ENCODE measurements around the gene TMUB2. TPM values are rescaled to one million over a fixed set of nuclear protein-coding genes. Genes with fewer than 3 reads are reported as not detected.
"Not testable (repeated sequence)": the region's sequence is repeated elsewhere in the genome, so short reads cannot be mapped to it uniquely, and the experiment has no call there.

The TMUB2 gene
- total and polyA plus RNA-seq, 3 donors from 2014 or later = 60.0 to 76.7 (median 63.1) TPM

DNA sequence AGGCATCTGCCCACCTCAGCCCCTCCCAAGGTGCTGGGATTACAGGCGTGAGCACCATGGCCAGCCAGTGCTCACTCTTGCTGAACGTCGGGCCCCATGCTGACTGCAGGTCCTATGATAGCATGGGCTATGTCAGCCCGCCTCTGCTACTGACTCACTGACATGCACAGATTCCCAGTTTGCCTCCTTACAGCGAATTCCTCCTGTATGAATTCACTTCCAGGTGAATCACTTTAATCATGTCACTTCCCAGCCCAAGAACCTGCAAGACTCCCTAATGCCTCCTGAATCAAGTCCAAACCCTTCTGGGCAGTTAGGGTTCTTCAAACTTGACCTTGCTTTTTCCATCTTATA is 48.8 kb downstream of the TMUB2 start:
- Histone ChIP-seq H3K36me3 (ENCODE audit: low read depth, missing control alignments) (no peaks in the 10 kb centered on the region), H3K27me3 (no peaks in the 10 kb centered on the region), H3K27ac (no peak overlapping the region), H3K4me3 (no peak overlapping the region), H3K9me3 (no peaks in the 10 kb centered on the region), H3K4me1 (peaks cover 9% of the 10 kb centered on the region)
- DNase-seq = no peak
- intact Hi-C loops (cut with DNase I; ENCODE audit: low total_unique reads) = no loop called here
- TF ChIP-seq POLR2A (IDR thresholded peaks at IDR 0.05) = no peak
- TF ChIP-seq, protein P1, sequence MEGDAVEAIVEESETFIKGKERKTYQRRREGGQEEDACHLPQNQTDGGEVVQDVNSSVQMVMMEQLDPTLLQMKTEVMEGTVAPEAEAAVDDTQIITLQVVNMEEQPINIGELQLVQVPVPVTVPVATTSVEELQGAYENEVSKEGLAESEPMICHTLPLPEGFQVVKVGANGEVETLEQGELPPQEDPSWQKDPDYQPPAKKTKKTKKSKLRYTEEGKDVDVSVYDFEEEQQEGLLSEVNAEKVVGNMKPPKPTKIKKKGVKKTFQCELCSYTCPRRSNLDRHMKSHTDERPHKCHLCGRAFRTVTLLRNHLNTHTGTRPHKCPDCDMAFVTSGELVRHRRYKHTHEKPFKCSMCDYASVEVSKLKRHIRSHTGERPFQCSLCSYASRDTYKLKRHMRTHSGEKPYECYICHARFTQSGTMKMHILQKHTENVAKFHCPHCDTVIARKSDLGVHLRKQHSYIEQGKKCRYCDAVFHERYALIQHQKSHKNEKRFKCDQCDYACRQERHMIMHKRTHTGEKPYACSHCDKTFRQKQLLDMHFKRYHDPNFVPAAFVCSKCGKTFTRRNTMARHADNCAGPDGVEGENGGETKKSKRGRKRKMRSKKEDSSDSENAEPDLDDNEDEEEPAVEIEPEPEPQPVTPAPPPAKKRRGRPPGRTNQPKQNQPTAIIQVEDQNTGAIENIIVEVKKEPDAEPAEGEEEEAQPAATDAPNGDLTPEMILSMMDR (IDR thresholded peaks at IDR 0.05) = no peak
- 77 to 88% methylated on average over 5 of the region's 5 CpGs for WGBS, 2 donors

DNA sequence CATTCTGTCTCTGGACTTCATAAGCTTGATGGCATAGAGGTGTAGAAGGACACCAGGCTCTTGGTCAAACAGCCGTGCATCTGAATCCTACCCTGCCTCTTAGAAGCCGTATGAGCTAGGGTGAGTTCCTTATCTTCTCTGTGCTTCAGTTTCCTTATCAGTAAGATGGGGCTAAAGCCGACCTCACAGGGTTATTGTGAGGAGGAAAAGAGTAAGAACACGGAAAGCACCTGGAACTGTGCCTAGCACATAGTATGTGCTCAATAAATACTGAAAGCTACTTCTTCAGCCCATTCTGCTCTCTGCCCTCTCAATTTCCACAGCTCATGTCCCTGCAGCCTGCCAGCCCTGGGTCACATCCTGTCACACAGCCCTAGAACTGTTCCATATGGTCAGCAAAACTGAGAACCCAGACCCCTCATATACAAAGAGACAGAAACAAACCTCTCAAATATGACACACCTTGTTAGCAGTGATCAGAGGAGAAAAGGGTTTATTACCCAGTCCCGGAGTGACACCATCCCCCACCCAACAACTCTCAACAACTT is 49.7 kb downstream of the TMUB2 start:
- intact Hi-C loops (cut with DNase I; ENCODE audit: low total_unique reads) = no loop called here
- no peaks in the 10 kb centered on the region for H3K9me3 ChIP-seq
- no peak overlapping the region for H3K27ac ChIP-seq
- WGBS, 2 donors = 67 to 82% methylated on average over 5 of the region's 5 CpGs
- peaks cover 9% of the 10 kb centered on the region for H3K4me1 ChIP-seq
- no peaks in the 10 kb centered on the region for H3K27me3 ChIP-seq
- DNase-seq = no peak
- H3K4me3 ChIP-seq = no peak overlapping the region
- TF ChIP-seq, protein P1 (IDR thresholded peaks at IDR 0.05) = no peak
- TF ChIP-seq POLR2A (IDR thresholded peaks at IDR 0.05) = no peak
- no peaks in the 10 kb centered on the region for H3K36me3 ChIP-seq (ENCODE audit: low read depth, missing control alignments)

DNA sequence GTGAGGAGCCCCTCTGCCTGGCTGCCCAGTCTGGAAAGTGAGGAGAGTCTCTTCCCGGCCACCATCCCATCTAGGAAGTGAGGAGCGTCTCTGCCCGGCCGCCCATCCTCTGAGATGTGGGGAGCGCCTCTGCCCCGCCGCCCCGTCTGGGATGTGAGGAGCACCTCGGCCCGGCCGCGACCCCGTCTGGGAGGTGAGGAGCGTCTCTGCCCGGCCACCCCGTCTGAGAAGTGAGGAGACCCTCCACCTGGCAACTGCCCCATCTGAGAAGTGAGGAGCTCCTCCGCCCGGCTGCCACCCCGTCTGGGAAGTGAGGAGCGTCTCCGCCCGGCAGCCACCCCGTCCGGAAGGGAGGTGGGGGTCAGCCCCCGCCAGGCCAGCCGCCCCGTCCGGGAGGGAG is 51.1 kb downstream of the TMUB2 start:
- H3K4me3 ChIP-seq; H3K4me1 ChIP-seq; H3K27ac ChIP-seq; intact Hi-C loops (cut with DNase I; ENCODE audit: low total_unique reads); H3K9me3 ChIP-seq; H3K27me3 ChIP-seq; H3K36me3 ChIP-seq (ENCODE audit: low read depth, missing control alignments); DNase-seq: not testable (repeated sequence)
- 53 to 80% methylated on average over 1 to 12 of the region's 28 CpGs for WGBS, 2 donors

DNA sequence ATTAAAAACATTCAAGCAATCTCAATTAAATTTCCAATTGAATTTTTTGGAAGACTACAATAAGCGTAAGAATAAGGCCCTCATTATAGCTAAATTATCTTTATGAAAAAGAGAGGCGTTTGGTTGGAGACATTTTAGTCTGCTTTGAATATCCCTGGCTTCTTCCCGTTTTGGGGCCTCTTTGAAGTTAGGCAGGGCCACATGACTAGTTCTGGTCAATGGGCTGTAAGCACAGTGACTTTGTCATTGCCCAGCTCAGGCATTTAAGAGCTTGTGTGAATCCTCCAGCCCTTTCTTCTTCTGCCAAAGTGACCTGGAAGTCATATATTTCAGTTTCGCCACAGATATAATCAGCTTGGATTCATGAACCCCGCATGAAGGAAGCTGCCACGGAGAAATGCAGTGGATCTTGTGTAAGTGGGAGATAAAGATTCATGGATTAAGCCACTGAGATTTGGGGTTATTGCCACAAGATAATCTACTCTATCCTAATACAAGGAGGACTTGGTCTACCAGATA is 54.4 kb downstream of the TMUB2 start:
- Histone ChIP-seq H3K9me3 (no peaks in the 10 kb centered on the region), H3K27ac (no peak overlapping the region), H3K4me1 (peaks cover 12% of the 10 kb centered on the region), H3K27me3 (no peaks in the 10 kb centered on the region), H3K4me3 (no peak overlapping the region), H3K36me3 (ENCODE audit: low read depth, missing control alignments) (no peaks in the 10 kb centered on the region)
- WGBS, 2 donors = 72 to 77% methylated on average over 6 of the region's 6 CpGs
- DNase-seq = no peak
- intact Hi-C loops (cut with DNase I; ENCODE audit: low total_unique reads) = no loop called here
- TF ChIP-seq, protein P1 (IDR thresholded peaks at IDR 0.05) = no peak
- no peak for TF ChIP-seq POLR2A (IDR thresholded peaks at IDR 0.05)

Small RNA genes lying within 50 kb of the gene (microRNA-seq; reads per million reads assigned to microRNA genes)
- gene MIR6782 (ENCODE audit: borderline number of aligned reads in 2 of 2, borderline replicate concordance in 1 of 2) = 0 reads per million in 2 donors

Small RNA genes lying within 50 kb of the gene (small RNA-seq; reads per million reads assigned to genes)
- gene MIR6782 = 0 reads per million in 2 donors

Other genes starting within 250 kb of the TMUB2 start
- not detected for gene PPY, start 244.5 kb upstream of the TMUB2 start, total RNA-seq
- 0.99 TPM for gene PPY, start 244.5 kb upstream of the TMUB2 start, polyA plus RNA-seq (ENCODE audit: insufficient read depth, low read depth, low replicate concordance)
- gene PYY, start 233.0 kb upstream of the TMUB2 start, total RNA-seq = under 1 TPM in 1 of 2 donors, not detected in 1; 0.37 TPM
- 1.5 TPM for gene PYY, start 233.0 kb upstream of the TMUB2 start, polyA plus RNA-seq (ENCODE audit: insufficient read depth, low read depth, low replicate concordance)
- gene NAGS, start 182.3 kb upstream of the TMUB2 start, total RNA-seq = 1 to 10 TPM; 2.5 to 3.1 TPM
- 6.5 TPM for gene NAGS, start 182.3 kb upstream of the TMUB2 start, polyA plus RNA-seq (ENCODE audit: insufficient read depth, low read depth, low replicate concordance)
- 10 to 100 TPM; 38.4 to 63.3 TPM for gene TMEM101, start 172.0 kb upstream of the TMUB2 start, total RNA-seq
- gene TMEM101, start 172.0 kb upstream of the TMUB2 start, polyA plus RNA-seq (ENCODE audit: insufficient read depth, low read depth, low replicate concordance) = 51.1 TPM
- 10 to 100 TPM; 52.7 to 74.4 TPM for gene LSM12, start 120.3 kb upstream of the TMUB2 start, total RNA-seq
- 57.6 TPM for gene LSM12, start 120.3 kb upstream of the TMUB2 start, polyA plus RNA-seq (ENCODE audit: insufficient read depth, low read depth, low replicate concordance)
- gene G6PC3, start 116.2 kb upstream of the TMUB2 start, total RNA-seq = 10 to 100 TPM; 58.0 to 85.5 TPM
- 109 TPM for gene G6PC3, start 116.2 kb upstream of the TMUB2 start, polyA plus RNA-seq (ENCODE audit: insufficient read depth, low read depth, low replicate concordance)
- gene HDAC5, start 63.3 kb upstream of the TMUB2 start, total RNA-seq = 100 to 1,000 TPM in 1 of 2 donors, 10 to 100 TPM in 1; 94.1 to 141 TPM
- 43.3 TPM for gene HDAC5, start 63.3 kb upstream of the TMUB2 start, polyA plus RNA-seq (ENCODE audit: insufficient read depth, low read depth, low replicate concordance)
- gene HROB, start 45.0 kb upstream of the TMUB2 start, total RNA-seq = 10 to 100 TPM; 20.0 to 20.2 TPM
- gene HROB, start 45.0 kb upstream of the TMUB2 start, polyA plus RNA-seq (ENCODE audit: insufficient read depth, low read depth, low replicate concordance) = 22.7 TPM
- gene ASB16, start 16.3 kb upstream of the TMUB2 start, total RNA-seq = 1 to 10 TPM; 2.5 to 5.7 TPM
- gene ASB16, start 16.3 kb upstream of the TMUB2 start, polyA plus RNA-seq (ENCODE audit: insufficient read depth, low read depth, low replicate concordance) = 0.86 TPM
- gene ATXN7L3, start 12.9 kb downstream of the TMUB2 start, total RNA-seq = 100 to 1,000 TPM; 100 to 101 TPM
- gene ATXN7L3, start 12.9 kb downstream of the TMUB2 start, polyA plus RNA-seq (ENCODE audit: insufficient read depth, low read depth, low replicate concordance) = 76.5 TPM
- 10 to 100 TPM; 69.6 to 78.7 TPM for gene UBTF, start 32.7 kb downstream of the TMUB2 start, total RNA-seq
- gene UBTF, start 32.7 kb downstream of the TMUB2 start, polyA plus RNA-seq (ENCODE audit: insufficient read depth, low read depth, low replicate concordance) = 54.2 TPM
- gene SLC4A1, start 81.2 kb downstream of the TMUB2 start, total RNA-seq = under 1 TPM; 0.37 to 0.71 TPM
- gene SLC4A1, start 81.2 kb downstream of the TMUB2 start, polyA plus RNA-seq (ENCODE audit: insufficient read depth, low read depth, low replicate concordance) = 0.12 TPM
- 10 to 100 TPM; 14.6 to 53.1 TPM for gene RUNDC3A, start 121.6 kb downstream of the TMUB2 start, total RNA-seq
- gene RUNDC3A, start 121.6 kb downstream of the TMUB2 start, polyA plus RNA-seq (ENCODE audit: insufficient read depth, low read depth, low replicate concordance) = 17.5 TPM
- 100 to 1,000 TPM; 131 to 176 TPM for gene SLC25A39, start 137.9 kb downstream of the TMUB2 start, total RNA-seq
- 141 TPM for gene SLC25A39, start 137.9 kb downstream of the TMUB2 start, polyA plus RNA-seq (ENCODE audit: insufficient read depth, low read depth, low replicate concordance)
- gene GRN, start 158.3 kb downstream of the TMUB2 start, total RNA-seq = 100 to 1,000 TPM; 263 to 489 TPM
- 161 TPM for gene GRN, start 158.3 kb downstream of the TMUB2 start, polyA plus RNA-seq (ENCODE audit: insufficient read depth, low read depth, low replicate concordance)
- 1 to 10 TPM; 2.0 to 3.6 TPM for gene FAM171A2, start 176.9 kb downstream of the TMUB2 start, total RNA-seq
- gene FAM171A2, start 176.9 kb downstream of the TMUB2 start, polyA plus RNA-seq (ENCODE audit: insufficient read depth, low read depth, low replicate concordance) = 1.3 TPM
- 1 to 10 TPM; 5.1 to 6.7 TPM for gene ITGA2B, start 202.7 kb downstream of the TMUB2 start, total RNA-seq
- gene ITGA2B, start 202.7 kb downstream of the TMUB2 start, polyA plus RNA-seq (ENCODE audit: insufficient read depth, low read depth, low replicate concordance) = 6.0 TPM

Measured in testis (tissue), 3 donors.